Ovary (tissue), 9 donors: ENCODE measurements around the gene HELB. TPM values are rescaled to one million over a fixed set of nuclear protein-coding genes. Genes with fewer than 3 reads are reported as not detected.

ENCODE experiments used
- DNase-seq, 5 donors: peaks; one replicate each; pipeline ENCODE4 v3.0.0-alpha.2; 2019 to 2020
- H3K27ac ChIP-seq, 2 donors: fragments of 200-600 bp; one replicate each; pipeline versions ENCODE4 v1.5.1 to v1.8.0; 2019 to 2022
- H3K27me3 ChIP-seq: fragments of 200-600 bp; one replicate; pipeline ENCODE4 v1.8.0; 2022
- H3K36me3 ChIP-seq: fragments of 200-600 bp; sonication (generic); one replicate; pipeline ENCODE4 v1.5.1; 2019
- H3K4me1 ChIP-seq: one replicate; pipeline ENCODE4 v1.8.1; 2013; ENCODE audit warnings: mild to moderate bottlenecking, moderate library complexity; ENCODE audit not compliant: insufficient read depth
- H3K4me3 ChIP-seq: fragments of 200-600 bp; sonication (generic); one replicate; pipeline ENCODE4 v1.5.1; 2017
- H3K9me3 ChIP-seq, 2 donors: fragments of 200-600 bp in 1 of 2; sonication (generic) in 1 of 2; one replicate each; pipeline versions ENCODE4 v1.5.1 to v1.8.1; 2013 to 2019; ENCODE audit warnings: mild to moderate bottlenecking in 1 of 2, moderate library complexity in 1 of 2
- CTCF ChIP-seq, 3 donors: fragments of 450-650 bp in 2 of 3; fragments of 200-600 bp in 1 of 3; IDR thresholded peaks; one replicate each; pipeline versions ENCODE4 v1.5.1 to v1.8.0; 2016 to 2022; ENCODE audit warnings: antibody characterized with exemption in 3 of 3, mild to moderate bottlenecking in 1 of 3
- EP300 ChIP-seq: sonication (generic); formaldehyde crosslinking; IDR thresholded peaks from one replicate; pipeline ENCODE4 v1.6.1; 2017; ENCODE audit warnings: antibody characterized with exemption
- POLR2A ChIP-seq: fragments of 450-650 bp; IDR thresholded peaks from one replicate; pipeline ENCODE4 v1.6.1; 2017; ENCODE audit warnings: antibody characterized with exemption, mild to moderate bottlenecking, moderate library complexity
- WGBS, 3 donors: extraction: QIAGEN DNeasy Blood & Tissue Kit in 1 of 3; methylation state at CpG; one replicate each; pipeline versions ENCODE4 v1.1.5 to v1.1.7; 2013 to 2017; 5-methylcytosine and 5-hydroxymethylcytosine counted together
- intact Hi-C, 4 donors: fragments of 100-400 bp; cut with DNase I; formaldehyde crosslinking; loops; one replicate each; pipeline versions ENCODE4 v1.11.0 to v1.15.1; 2022 to 2023
- polyA plus RNA-seq, 2 donors: library from polyadenylated mRNA; stranded (reverse); fragments of 200-250 nt in 1 of 2; fragments of 350-450 nt in 1 of 2; fragmentation: Illumina TruSeq in 1 of 2; extraction: RNeasy Lipid Tissue Mini Kit (QIAGEN cat#74804) in 1 of 2; gene quantifications; one replicate each; pipeline ENCODE4 v1.2.3, GENCODE V29; 2013 to 2014
- total RNA-seq, 7 donors: library from RNA; depleted of rRNA in 2 of 7; stranded (reverse); fragments of >200 nt in 2 of 7; fragmentation: NEBNext Ultra II Directional in 3 of 7; extraction: Animal tissue kit (Norgen Biotek cat#: 25700) in 3 of 7; gene quantifications; one replicate each; pipeline versions ENCODE4 v1.1.0 to v1.2.4, GENCODE V29; 2016 to 2023
- donor health status: DM: no; HTN: no; CAD: no; lungs with moderate emphysema.
- donor health status: DM: no; HTN: no; CAD: no.
- donor health status: Bipolar disorder and iron deficiency.
- donor health status: DM: yes; HTN: yes; CAD: no.
- donor health status: DM: no; HTN: no; CAD: no.
- donor health status: DM: yes; HTN: yes; CAD: no.

The HELB gene
- total and polyA plus RNA-seq, 9 donors = 1.1 to 6.7 (median 3.7) TPM

- Histone ChIP-seq H3K27ac (no peak overlapping the region), H3K4me3 (no peak overlapping the region), H3K9me3 (no peaks in the 10 kb centered on the region), H3K36me3 (no peaks in the 10 kb centered on the region), H3K27me3 (no peaks in the 10 kb centered on the region), H3K4me1 (no peaks in the 10 kb centered on the region)
- intact Hi-C loops = no loop called here
- WGBS, 3 donors = 77 to 82% (median 77%) methylated on average over 2 of the region's 2 CpGs
- no peak for DNase-seq
- TF ChIP-seq CTCF (IDR thresholded peaks at IDR 0.05) = no peak
- no peak for TF ChIP-seq EP300
- TF ChIP-seq POLR2A = no peak
Observed at GRCh38 chr12:66290716-66291200, 11.5 kb upstream of the HELB start.

- Histone ChIP-seq H3K9me3 (no peaks in the 10 kb centered on the region), H3K4me1 (no peaks in the 10 kb centered on the region), H3K27ac (no peak overlapping the region), H3K27me3 (no peaks in the 10 kb centered on the region), H3K36me3 (no peaks in the 10 kb centered on the region), H3K4me3 (no peak overlapping the region)
- no peak for DNase-seq
- TF ChIP-seq CTCF (IDR thresholded peaks at IDR 0.05) (no peak), POLR2A (no peak), EP300 (no peak)
- intact Hi-C loops = no loop called here
- WGBS, 3 donors = 94 to 96% (median 94%) methylated on average over 1 of the region's 1 CpG
Observed at GRCh38 chr12:66296176-66296683, 6.1 kb upstream of the HELB start.

- H3K27ac ChIP-seq = no peak overlapping the region
- 67 to 72% (median 70%) methylated on average over 4 of the region's 4 CpGs for WGBS, 3 donors
- no peak for TF ChIP-seq EP300
- no peak for TF ChIP-seq POLR2A
- TF ChIP-seq CTCF (IDR thresholded peaks at IDR 0.05) = no peak
- no peak for DNase-seq
- H3K36me3 ChIP-seq = no peaks in the 10 kb centered on the region
- intact Hi-C loops = no loop called here
- no peaks in the 10 kb centered on the region for H3K9me3 ChIP-seq
- no peaks in the 10 kb centered on the region for H3K4me1 ChIP-seq
- no peaks in the 10 kb centered on the region for H3K27me3 ChIP-seq
- H3K4me3 ChIP-seq = no peak overlapping the region
Observed at GRCh38 chr12:66297080-66297479, 5.2 kb upstream of the HELB start.

- no peaks in the 10 kb centered on the region for H3K27me3 ChIP-seq
- intact Hi-C loops = no loop called here
- H3K36me3 ChIP-seq = no peaks in the 10 kb centered on the region
- H3K4me3 ChIP-seq = no peak overlapping the region
- DNase-seq = no peak
- no peak overlapping the region for H3K27ac ChIP-seq
- no peaks in the 10 kb centered on the region for H3K9me3 ChIP-seq
- TF ChIP-seq POLR2A = no peak
- TF ChIP-seq CTCF (IDR thresholded peaks at IDR 0.05) = no peak
- TF ChIP-seq EP300 = no peak
- WGBS, 3 donors = 85 to 86% (median 85%) methylated on average over 3 of the region's 3 CpGs
- H3K4me1 ChIP-seq = no peaks in the 10 kb centered on the region
Observed at GRCh38 chr12:66297923-66298322, 4.4 kb upstream of the HELB start.
